DMS79 (cell line): ENCODE measurements around the gene CLEC6A.
"Not testable (repeated sequence)": the region's sequence is repeated elsewhere in the genome, so short reads cannot be mapped to it uniquely, and the experiment has no call there.

Experiments
- DNase-seq: peaks from one replicate; lab custom pipeline; 2025; lab: John Stamatoyannopoulos, UW

Gene CLEC6A

GRCh38 chr12:8495671-8496070 is 39.9 kb downstream of the CLEC6A start:
- DNase-seq: not testable (repeated sequence)

- not testable (repeated sequence) for DNase-seq
Observed at GRCh38 chr12:8496074-8496473, 40.3 kb downstream of the CLEC6A start.

- no peak for DNase-seq
Observed at GRCh38 chr12:8499616-8500015, 43.9 kb downstream of the CLEC6A start.

GRCh38 chr12:8501720-8502119 is 46.0 kb downstream of the CLEC6A start:
- DNase-seq: no peak

GRCh38 chr12:8504351-8504750 is 48.6 kb downstream of the CLEC6A start:
- no peak for DNase-seq

- DNase-seq: no peak
Observed at GRCh38 chr12:8507596-8507995, 51.8 kb downstream of the CLEC6A start.

GRCh38 chr12:8508223-8508622 is 52.5 kb downstream of the CLEC6A start:
- no peak for DNase-seq

GRCh38 chr12:8508910-8509841 is 53.4 kb downstream of the CLEC6A start:
- DNase-seq: no peak

- no peak for DNase-seq
Observed at GRCh38 chr12:8513256-8513655, 57.5 kb downstream of the CLEC6A start, which contains the start of gene CLEC4D. CLEC4D (plus strand) TSS chr12:8513503; CDS start chr12:8513733, 230 bp downstream.

- DNase-seq: no peak
Observed at GRCh38 chr12:8517971-8518370, 62.2 kb downstream of the CLEC6A start.

- no peak for DNase-seq
Observed at GRCh38 chr12:8519171-8519570, 63.4 kb downstream of the CLEC6A start.

GRCh38 chr12:8527250-8528130 is 71.7 kb downstream of the CLEC6A start:
- DNase-seq: no peak
